ENCODE measurements around the gene QRICH2.
"Not testable (repeated sequence)": the region's sequence is repeated elsewhere in the genome, so short reads cannot be mapped to it uniquely, and the experiment has no call there.

QRICH2 gene

DNA sequence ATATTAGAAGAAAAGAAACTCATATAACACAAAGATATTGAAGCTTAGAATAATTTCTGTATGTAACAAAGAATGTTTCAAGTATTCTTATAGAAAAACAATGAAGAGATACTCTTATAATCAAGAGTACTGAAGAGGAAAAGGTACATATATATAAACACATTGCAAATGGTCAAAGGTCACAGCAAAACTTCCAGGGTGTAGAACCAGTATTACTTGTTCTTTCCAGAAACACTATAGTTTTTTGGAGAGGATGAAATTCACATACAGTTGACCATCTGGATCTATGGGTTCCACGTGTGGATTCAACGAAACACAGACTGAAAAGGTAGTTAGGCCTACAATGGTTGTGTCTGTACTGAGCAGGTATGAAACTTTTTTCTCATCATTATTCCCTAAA, 23.0 kb upstream of the QRICH2 start:
- no peak for DNase-seq (ENCODE audit: low read depth in 2 of 2, low spot score in 1 of 2)

DNA sequence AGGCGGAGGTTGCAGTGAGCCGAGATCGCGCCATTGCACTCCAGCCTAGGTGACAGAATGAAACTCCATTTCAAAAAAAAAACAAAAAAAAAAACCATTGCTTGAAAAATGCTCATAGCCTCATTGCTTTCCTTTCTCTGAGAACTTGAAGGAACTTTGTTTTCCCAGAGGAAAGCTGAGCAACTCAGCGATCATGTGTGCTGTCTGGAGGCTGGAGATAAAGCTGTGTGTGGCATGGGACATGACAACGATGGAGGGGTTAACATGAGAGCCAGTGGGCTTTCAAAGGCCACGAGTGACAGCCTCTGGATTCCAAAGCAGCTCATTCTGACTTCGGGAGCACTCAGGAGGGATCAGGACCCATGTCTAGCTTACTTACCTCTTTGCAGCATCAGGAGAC, 21.6 kb upstream of the QRICH2 start:
- no peak for DNase-seq (ENCODE audit: low read depth in 2 of 2, low spot score in 1 of 2)

DNA sequence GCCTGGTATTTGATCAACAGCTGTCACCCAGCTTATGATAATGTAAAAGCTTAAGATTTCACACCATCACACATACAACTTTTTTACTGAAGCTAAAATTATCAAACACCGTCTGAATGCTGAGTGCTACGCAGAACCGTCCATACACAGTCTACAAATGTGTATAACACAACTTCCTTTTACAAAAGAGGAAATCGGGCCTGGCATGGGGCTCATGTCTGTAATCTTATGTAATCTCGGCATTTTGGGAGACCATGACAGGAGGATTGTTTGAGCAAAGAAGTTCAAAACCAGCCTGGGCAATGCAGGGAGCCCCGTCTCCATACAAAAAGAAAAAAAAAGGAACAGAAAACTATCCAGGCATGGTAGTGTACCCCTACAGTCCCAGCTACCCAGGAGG, 19.6 kb upstream of the QRICH2 start:
- DNase-seq (ENCODE audit: low read depth in 2 of 2, low spot score in 1 of 2): no peak

DNA sequence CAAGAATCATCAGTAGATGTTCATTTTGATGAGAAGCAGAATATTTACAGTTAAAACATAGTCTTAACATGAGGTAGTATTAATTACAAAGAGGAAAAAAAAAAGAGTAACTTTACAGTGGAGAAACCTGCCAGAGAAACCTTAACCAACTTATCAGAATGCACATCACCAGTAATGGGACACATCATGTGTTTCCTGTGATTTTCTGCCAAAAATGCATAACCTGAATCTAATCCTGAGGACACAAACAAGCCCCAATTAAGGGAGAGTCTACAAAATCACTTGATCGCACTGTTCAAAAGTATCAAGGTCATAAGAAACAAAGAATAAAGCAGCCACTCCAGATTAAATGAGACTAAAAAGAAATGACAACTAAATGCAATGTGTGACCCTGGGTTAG, 18.2 kb upstream of the QRICH2 start:
- no peak for DNase-seq (ENCODE audit: low read depth in 2 of 2, low spot score in 1 of 2)

GRCh38 chr17:76318586-76318985, 10.5 kb upstream of the QRICH2 start:
- no peak for DNase-seq (ENCODE audit: low read depth in 2 of 2, low spot score in 1 of 2)

- DNase-seq (ENCODE audit: low read depth in 2 of 2, low spot score in 1 of 2): no peak
Observed at GRCh38 chr17:76317535-76317934, 9.5 kb upstream of the QRICH2 start.

- DNase-seq (ENCODE audit: low read depth in 2 of 2, low spot score in 1 of 2): no peak
Observed at GRCh38 chr17:76314392-76315227, 6.5 kb upstream of the QRICH2 start.

- DNase-seq (ENCODE audit: low read depth in 2 of 2, low spot score in 1 of 2): no peak
Observed at GRCh38 chr17:76312735-76313134, 4.7 kb upstream of the QRICH2 start.

DNA sequence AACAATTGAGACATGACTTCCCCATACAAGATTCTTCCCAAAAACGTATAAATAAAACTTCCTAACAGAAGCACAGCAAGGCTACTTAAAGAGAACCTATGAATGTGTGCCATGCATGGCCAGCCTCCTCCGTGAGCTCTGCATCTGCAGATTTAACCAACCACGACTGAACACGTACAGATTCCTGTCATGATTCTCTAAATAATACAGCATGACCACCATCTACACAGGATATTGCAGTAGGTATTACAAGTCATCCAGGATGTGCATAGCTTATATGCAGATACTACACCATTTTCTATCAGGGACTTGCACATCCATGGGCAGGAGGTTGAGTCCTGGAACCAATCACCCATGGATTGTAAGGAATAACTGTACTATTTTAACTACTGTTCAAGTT, 1.4 kb upstream of the QRICH2 start:
- DNase-seq (ENCODE audit: low read depth in 2 of 2, low spot score in 1 of 2): no peak

- DNase-seq (ENCODE audit: low read depth in 2 of 2, low spot score in 1 of 2): no peak
Observed at GRCh38 chr17:76307299-76307965, 644 bp downstream of the QRICH2 start.

GRCh38 chr17:76305135-76305454, 3.0 kb downstream of the QRICH2 start:
- not testable (repeated sequence) for DNase-seq (ENCODE audit: low read depth in 2 of 2, low spot score in 1 of 2)

- no peak for DNase-seq (ENCODE audit: low read depth in 2 of 2, low spot score in 1 of 2)
Observed at GRCh38 chr17:76304226-76305134, 3.6 kb downstream of the QRICH2 start.

- no peak for DNase-seq (ENCODE audit: low read depth in 2 of 2, low spot score in 1 of 2)
Observed at GRCh38 chr17:76297436-76297835, 10.6 kb downstream of the QRICH2 start.

DNA sequence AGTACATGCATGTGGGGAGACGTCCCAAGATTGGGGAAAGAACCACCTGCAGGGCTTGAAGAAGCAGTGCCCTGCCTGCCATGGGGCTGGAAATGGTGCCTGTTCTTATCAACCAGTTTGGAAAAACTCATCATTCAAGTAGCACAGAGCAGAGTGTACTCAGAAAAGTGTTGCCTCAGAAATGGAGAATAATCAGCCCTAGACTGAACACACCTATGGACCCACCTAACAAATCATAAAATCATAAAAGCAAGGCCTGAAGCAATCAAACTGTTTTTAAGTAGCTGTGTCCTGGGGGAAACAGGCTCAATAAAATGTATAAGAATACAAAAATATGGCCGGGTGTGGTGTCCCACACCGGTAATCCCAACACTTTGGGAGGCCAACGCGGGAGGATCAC, 11.2 kb downstream of the QRICH2 start:
- no peak for DNase-seq (ENCODE audit: low read depth in 2 of 2, low spot score in 1 of 2)

- DNase-seq (ENCODE audit: low read depth in 2 of 2, low spot score in 1 of 2): no peak
Observed at GRCh38 chr17:76296186-76296585, 11.9 kb downstream of the QRICH2 start.

DNA sequence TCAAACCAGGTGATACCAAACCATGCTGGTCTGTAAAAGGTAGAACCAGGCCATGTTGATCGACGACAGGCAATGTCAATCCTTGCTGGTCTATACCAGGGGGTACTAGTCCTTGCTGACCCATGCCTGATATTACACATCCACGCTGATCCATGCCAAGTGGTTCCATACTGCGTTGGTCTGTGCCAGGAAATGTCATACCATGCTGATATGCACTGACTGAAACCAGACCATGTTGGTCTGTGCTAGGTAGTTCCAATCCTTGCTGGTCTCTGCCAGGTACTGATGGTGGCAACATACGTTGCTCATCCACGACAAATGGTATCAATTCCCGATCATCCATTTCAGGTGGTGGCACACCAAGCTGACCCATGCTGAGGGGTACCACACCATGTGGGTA, 15.0 kb downstream of the QRICH2 start:
- DNase-seq (ENCODE audit: low read depth in 2 of 2, low spot score in 1 of 2): no peak

DNA sequence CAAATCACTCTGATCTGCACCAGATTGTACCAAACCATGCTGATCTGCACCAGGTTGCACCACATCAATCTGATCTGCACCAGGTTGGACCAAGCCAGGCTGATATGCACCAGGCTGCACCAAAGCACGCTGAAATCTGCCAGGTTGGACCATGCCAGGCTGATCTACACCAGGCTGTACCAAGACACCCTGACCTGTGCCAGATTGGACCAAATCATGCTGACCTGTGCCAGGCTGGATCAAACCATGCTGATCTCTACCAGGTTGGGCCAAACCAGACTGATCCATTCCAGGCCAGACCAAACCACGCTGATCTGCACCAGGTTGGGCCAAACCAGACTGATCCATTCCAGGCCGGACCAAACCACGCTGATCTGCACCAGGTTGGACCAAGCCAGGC, 15.5 kb downstream of the QRICH2 start:
- DNase-seq (ENCODE audit: low read depth in 2 of 2, low spot score in 1 of 2): no peak

- no peak for DNase-seq (ENCODE audit: low read depth in 2 of 2, low spot score in 1 of 2)
Observed at GRCh38 chr17:76281573-76282371, 26.3 kb downstream of the QRICH2 start.

DNA sequence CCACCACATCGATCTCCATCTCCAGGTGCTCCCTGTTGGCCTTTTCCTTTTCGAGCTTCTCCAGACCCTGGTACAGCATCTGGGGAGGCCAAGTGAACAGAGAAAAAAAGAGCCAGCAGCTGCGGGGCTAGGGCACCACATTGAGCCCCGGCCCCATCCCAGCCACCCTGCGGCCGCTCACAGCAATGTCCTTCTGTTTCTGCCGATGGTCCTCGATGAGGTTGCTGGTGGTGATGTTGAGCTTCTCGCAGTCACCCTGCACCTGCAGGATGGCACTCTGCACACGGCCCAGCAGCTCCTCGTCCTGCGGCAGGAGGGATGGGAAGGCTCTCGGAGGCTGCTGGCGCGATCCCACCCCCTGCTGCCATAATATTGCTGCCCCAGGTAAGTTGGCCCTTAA, 27.4 kb downstream of the QRICH2 start:
- DNase-seq (ENCODE audit: low read depth in 2 of 2, low spot score in 1 of 2): no peak

GRCh38 chr17:76279742-76280287, 28.3 kb downstream of the QRICH2 start:
- DNase-seq (ENCODE audit: low read depth in 2 of 2, low spot score in 1 of 2): no peak

Data from stimulated activated CD8-positive, alpha-beta memory T cell treated with anti-CD3 and anti-CD28 coated beads, Interleukin-4, amount 100 ng/mL, for 1 hour (primary cell).